ENCODE data around the gene CACNB2.
"Not testable (repeated sequence)": the region's sequence is repeated elsewhere in the genome, so short reads cannot be mapped to it uniquely, and the experiment has no call there.

The CACNB2 gene

GRCh38 chr10:18201877-18202276, 61.7 kb downstream of the CACNB2 start:
- DNase-seq (ENCODE audit: low read depth, low spot score): no peak

DNA sequence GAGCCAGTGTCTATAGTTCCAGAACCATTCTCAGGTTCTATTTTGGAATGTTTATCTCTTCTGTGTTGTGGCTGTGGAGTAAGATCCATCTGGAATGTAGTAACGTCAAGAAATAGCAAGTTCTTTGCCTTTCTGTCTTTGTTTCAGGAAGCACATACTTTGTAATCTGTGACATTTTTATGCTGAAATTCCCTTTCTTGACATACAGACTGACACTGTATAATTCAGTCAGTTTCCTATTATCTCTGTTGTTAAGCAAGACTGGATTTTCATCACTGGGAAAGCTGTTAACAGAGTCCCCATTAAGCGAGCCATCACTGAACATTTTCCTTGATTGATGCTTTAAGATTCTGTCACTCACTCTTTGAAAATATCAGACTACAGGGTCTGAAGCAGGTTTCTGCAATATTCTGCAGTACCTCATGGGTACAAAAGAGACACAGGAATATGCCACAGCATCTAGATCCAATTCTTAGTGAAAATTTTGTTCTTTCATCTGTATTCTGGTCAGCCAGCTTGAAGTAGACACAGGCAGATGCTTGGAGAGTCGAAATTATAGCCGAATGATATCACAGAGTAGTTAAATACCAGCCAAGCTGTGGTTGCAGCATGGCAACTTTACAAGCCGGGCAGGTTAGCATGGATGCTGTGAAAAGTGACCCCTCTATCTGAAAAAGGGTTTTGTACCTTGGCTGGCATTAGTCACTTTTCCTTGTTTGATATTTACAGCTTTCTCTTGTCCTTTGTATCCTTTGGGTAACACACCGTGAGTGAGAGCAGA, 62.6 kb downstream of the CACNB2 start:
- no peak for DNase-seq (ENCODE audit: low read depth, low spot score)

- no peak for DNase-seq (ENCODE audit: low read depth, low spot score)
Measured at GRCh38 chr10:18203471-18203870, 63.2 kb downstream of the CACNB2 start.

DNA sequence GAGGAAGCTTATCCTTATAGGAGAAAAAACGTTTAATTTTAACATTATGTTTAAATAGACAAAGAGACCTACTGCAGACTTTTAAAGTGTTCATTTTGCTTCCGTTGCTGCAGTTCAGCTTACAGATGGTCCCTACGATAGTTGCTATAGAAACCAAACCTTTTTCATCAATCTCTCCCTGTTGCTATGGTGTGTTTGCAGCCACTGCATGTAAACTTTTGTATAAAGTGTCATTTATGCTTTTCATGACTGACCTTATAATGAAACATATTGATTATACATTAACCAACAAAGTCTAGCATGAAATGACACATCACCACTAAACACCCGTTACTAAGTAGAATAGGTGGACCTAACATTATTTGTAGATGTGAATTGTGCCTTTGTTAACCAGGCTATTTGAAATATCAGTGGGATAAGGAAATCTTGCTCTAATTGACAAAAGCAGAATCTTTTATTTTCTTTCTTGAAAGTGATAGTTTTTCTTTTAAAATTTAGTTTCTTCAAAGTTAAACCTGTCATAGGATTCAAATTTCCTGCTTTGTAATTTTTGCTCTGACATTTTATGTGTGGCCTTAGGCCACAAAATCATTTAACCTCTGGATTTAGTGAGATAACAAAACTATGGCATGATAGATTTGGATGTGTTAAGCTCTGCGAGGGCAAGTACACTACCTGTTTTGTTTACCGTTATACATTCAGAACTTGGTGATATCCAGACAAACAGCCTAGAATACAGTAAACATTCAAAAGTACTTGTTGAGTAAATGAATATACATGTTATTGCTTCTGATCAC, 64.0 kb downstream of the CACNB2 start:
- DNase-seq (ENCODE audit: low read depth, low spot score): peak; percentile 19

GRCh38 chr10:18205098-18205834, 65.0 kb downstream of the CACNB2 start:
- DNase-seq (ENCODE audit: low read depth, low spot score): peak; percentile 17

- not testable (repeated sequence) for DNase-seq (ENCODE audit: low read depth, low spot score)
Measured at GRCh38 chr10:18208186-18208585, 68.0 kb downstream of the CACNB2 start.

GRCh38 chr10:18209241-18209640, 69.0 kb downstream of the CACNB2 start:
- no peak for DNase-seq (ENCODE audit: low read depth, low spot score)

DNA sequence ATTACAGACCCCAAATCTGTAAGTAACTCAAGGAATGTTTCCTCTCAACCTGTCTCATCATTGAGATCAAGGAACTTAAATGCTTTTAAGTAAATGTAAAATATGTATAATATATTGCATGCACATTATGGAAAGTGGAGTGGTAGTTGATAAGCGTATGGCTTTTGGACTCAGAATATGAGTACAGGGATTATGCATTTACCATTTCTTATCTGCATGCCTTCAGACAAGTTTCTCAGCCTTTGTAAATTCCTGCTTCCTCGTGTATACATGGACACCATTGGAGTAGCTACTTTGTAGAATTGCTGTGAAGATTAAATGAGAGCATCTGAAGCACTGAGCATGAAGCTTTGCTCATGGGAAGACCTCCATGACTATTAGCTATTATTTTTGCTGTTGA, 70.5 kb downstream of the CACNB2 start:
- no peak for DNase-seq (ENCODE audit: low read depth, low spot score)

- no peak for DNase-seq (ENCODE audit: low read depth, low spot score)
Measured at GRCh38 chr10:18211862-18212261, 71.6 kb downstream of the CACNB2 start.

DNA sequence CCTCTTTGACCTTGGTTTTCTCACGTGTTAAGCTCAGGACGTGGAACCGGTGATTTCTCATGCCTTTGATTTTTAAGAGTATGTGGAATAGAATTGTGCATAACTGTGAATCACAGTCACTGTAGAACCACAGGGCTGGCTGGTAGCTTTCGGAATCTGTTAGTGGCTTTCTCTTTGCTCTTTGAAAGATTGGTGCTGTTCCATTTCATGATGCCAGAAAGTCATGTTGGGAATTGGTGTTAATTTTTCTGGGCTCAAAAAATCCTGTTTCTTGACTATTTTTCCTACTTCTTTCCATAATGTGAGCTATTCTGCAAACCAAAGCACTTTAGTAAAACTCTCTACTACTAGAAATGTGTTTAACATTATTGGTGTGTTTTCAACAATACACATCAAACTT, 73.0 kb downstream of the CACNB2 start:
- DNase-seq (ENCODE audit: low read depth, low spot score): no peak

- peak; percentile 81 for DNase-seq (ENCODE audit: low read depth, low spot score)
Measured at GRCh38 chr10:18214691-18215563, 74.7 kb downstream of the CACNB2 start.

- peak; percentile 62 for DNase-seq (ENCODE audit: low read depth, low spot score)
Measured at GRCh38 chr10:18216482-18216881, 76.3 kb downstream of the CACNB2 start.

DNA sequence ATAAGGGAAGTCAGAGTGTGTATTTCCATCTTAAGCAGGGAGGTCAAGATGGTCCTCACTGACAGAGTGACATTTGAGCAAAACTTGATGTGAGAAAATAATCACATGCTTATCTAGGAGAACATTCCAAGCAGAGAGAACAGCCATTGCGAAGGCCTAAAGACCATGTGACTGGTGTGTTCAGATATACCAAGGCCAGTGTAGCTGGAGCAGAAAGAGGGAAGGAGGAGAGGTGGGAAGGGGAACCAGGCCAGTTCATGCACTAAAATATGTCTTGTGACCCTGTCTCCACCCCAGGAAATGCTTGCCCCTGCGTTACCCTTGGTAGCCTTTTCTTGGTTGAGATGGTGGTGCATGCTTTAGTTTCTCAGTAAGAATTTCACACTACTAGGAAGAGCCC, 77.4 kb downstream of the CACNB2 start:
- no peak for DNase-seq (ENCODE audit: low read depth, low spot score)

GRCh38 chr10:18219146-18219545, 78.9 kb downstream of the CACNB2 start:
- no peak for DNase-seq (ENCODE audit: low read depth, low spot score)

DNA sequence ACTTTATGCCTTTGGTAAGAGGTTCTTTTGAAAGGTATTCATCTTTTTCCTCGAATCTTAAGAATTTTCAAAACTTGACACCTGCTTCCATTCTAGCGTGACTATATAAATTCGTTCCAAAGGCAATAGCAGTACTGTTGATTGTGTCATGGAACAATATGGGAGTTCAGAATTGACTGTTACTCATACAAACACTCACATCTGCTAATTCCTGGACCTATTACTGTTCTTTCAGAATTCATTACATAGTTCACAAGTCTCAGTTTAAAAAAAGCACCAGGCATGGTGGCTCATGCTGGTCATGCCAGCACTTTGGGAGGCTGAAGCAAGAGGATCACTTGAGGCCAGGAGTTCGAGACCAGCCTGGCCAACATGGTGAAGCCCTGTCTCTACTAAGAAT, 80.9 kb downstream of the CACNB2 start:
- no peak for DNase-seq (ENCODE audit: low read depth, low spot score)

- DNase-seq (ENCODE audit: low read depth, low spot score): no peak
Measured at GRCh38 chr10:18221882-18222281, 81.7 kb downstream of the CACNB2 start.

GRCh38 chr10:18222866-18223265, 82.6 kb downstream of the CACNB2 start:
- DNase-seq (ENCODE audit: low read depth, low spot score): no peak

DNA sequence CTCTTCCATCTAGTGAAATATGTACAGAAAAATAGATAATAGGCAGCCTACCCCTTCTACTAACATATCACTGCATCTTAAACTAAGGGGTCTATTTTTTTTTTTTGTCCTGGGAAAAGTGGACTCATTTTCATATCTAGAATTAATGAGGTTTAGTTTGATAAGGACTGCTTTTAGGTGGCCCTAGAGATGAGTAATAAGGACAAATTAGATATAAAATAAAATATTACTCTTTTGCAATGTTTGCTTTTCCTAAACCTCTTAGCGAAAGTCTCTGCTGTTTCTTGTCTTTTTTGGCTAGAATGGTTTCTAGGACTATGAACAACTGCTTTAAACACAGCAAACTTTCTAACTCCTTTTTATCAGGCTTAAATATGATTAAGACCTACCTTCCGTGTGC, 83.7 kb downstream of the CACNB2 start:
- no peak for DNase-seq (ENCODE audit: low read depth, low spot score)

DNA sequence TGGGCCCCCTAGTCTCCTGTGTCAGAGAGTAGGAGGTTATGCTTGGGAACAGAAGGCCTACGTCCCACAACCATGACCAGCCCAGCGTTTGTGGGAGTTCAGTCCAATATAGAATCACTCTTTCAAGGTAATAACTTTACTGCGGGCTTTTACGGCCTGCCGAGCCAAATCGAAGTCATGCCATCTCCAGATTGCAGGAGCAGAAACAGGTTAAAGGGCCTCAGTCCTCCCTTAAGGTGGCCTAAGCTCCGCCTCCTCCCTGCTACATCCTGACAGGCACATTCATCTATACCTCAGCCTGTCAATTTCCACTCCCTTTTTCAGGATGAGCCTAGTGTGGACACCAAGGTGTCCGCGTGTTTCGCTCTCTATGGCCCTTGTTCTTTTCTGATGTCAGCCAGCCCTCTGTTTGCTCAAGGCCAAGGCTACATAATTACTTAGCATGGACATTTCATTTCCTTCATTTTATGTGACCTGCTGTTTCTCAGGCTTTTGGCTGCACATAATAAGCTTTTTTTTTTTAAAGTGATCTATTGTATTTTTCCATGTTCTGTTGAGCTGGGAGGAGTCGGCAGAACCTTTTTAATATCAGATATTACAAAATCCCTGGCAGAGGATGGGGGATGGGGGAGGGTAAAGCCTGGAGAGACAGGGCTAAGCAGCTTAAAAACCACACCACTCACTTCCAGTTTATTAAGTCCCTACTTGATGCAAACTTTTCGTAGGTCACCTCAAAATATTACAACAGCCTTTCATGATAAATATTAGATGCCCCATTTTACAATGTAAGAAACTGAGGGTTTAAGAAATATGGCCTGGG, 84.6 kb downstream of the CACNB2 start:
- no peak for DNase-seq (ENCODE audit: low read depth, low spot score)

DNA sequence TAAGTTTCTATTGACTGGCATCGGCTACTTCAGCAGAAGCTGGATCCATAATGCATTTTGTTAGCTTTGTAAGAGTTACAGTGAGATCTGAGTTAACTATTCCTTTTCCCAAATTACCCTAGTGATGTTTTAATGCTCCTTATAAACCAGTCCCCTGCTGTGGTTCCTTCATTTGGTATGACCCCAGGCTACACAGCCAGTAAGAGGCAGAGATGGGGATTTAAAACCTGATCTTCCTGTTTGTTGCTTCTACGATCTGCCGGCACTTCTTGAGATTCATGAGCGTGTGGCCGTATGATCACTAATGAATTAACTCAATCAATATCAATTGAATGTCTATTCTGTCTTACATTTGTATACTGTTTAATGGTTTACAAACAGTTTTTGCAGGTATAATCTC, 86.1 kb downstream of the CACNB2 start:
- no peak for DNase-seq (ENCODE audit: low read depth, low spot score)

Data from astrocyte of the hippocampus (primary cell).